NCI-H2171 (cell line): ENCODE data around the gene RAPGEF1.

Experiments
- DNase-seq: peaks from one replicate; lab custom pipeline; 2025; lab: John Stamatoyannopoulos, UW

RAPGEF1 gene

DNA sequence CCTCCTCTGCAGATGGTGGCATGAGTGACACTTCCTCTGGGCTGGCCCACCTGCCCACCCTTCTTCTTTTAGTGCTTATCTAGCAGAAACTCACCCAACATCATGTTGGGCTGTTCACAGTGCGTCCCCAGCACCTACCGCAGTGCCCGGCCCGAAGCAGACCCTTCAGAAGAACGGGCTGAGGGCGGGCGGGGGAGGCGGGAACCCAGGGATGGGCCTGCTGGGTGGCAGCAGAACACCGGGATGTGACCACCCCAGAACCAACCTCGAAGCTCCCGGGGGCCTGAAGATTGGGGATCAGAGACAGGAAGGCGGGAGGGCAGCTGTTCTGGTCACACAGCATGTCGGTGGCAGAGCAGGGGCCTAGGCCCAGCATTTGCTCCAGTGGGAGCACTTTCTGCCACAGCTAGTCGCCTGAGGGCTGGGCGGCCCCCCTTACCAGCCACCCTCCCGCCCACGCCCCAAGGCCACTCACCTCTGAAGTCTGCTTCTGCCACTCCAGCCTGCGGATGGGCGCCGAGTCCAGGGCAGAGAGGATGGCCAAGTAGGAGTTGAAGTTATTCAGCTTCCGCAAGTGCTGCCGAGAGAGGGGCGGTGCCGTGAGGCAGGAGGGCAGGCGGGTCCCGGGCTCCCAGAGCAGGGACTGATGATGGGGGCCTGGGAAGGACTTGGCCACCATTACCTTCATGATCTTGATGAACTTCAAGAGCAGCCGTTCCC is 155.9 kb downstream of the RAPGEF1 start:
- no peak for DNase-seq

DNA sequence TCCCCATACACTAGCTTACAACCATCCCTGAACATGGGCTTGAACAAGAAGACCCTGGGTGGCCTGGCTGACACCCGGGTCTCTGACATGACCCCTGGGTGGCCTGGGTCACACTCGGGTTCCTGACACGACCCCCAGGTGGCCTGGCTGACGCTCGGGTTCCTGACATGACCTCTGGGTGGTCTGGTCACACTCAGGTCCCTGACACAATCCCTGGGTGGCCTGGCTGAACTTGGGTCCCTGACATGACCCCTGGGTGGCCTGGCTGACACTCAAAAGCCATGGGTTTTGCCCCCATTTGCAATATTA is 156.6 kb downstream of the RAPGEF1 start:
- DNase-seq: no peak

DNA sequence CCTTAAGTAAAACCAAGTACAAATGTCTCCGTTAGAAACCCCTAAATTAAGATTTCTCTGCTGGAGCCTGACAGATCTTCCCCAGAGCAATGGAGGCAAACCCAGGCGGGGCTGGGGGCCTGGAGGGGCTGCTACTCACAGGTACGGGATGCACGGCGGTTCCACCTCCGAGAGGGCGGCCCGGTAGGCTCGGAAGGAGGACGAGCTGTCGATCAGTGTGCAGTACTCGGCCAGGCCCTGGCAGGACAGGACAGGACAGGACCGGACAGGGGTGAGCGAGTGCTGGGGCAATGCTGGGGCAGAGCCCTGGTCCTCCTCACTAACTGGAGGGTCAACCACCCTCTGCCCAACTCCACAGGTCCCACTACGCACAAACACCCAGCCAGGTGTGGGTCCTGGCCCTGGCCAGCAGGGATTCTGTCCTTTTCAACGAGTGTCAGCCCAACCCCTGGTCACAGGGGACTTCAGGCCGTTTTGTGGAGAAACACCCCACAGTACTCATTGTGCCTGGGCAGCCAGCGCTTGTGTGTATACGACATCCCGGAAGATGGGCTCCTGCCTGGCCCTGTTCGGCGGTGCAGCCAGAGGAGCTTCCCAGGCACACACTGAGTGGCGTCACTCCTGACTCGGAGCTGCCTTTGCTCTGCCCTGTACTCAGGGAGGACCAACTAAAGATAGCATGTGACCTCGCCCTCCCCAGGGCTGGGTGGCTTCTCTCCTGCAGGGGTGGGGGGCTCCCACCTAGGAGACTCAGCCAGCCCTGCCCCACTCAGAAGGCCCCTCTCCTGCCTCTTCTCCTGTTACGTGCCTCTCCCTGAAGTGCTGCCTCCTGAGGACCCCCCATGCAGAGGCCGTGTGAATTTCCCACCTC is 157.2 kb downstream of the RAPGEF1 start:
- DNase-seq: no peak

DNA sequence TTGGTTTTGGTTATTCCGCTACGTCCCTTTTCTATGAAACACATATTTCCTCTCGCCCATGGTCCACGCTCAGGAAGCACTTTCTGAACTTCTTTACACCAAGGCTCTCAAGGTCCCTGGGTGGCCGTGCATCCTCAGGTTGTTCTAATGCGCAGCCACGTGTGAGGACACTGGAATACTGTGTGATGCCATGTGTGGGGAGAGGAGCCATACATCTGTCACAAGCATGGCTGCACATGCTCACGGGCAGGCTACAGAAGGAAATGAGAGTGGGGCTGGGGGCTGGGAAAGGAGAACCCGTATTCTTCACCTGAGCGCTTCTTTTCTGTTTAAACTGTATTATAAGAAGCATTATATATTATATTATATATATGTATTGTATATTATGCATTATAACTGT is 157.8 kb downstream of the RAPGEF1 start:
- no peak for DNase-seq

DNA sequence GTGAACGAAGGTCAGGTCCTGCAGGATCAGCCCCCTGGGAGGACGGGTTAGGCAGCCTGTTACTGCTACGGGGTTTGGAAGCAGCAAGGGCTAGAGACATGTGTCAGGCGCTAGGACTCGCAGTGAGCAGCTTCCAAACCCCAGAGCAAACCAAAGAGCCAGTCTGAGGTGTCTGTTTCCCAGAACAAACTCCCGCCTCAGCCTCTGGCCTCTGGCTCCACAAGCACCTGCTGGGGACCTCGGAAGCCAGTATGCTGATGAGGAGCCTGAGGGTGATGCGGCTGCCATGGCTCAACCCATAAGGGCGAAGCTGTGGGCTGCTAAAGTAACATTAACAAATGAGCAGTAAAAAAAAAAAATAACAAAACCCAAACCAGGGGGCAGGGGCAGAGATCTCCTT is 159.5 kb downstream of the RAPGEF1 start:
- no peak for DNase-seq

DNA sequence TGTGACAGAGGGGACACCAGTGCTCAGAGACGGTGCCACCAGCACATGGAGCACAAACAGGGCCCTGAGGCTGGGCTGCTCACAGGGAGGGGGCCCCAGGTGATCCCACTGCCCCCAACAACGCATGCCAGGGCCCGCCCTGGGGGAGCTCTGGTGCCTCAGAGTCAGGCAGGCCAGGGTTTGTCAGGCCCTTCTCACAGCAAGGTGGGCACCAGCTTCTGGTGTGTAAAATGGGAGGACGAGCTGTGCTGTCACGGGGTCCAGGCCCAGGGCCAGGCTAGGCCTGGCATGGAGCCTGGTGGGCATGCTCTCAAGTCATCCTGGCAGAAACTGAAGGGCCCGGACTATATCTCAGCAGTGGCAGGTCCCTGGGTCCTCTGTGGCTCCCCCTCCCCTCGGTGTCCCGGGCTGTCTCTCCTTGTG is 160.1 kb downstream of the RAPGEF1 start:
- no peak for DNase-seq

DNA sequence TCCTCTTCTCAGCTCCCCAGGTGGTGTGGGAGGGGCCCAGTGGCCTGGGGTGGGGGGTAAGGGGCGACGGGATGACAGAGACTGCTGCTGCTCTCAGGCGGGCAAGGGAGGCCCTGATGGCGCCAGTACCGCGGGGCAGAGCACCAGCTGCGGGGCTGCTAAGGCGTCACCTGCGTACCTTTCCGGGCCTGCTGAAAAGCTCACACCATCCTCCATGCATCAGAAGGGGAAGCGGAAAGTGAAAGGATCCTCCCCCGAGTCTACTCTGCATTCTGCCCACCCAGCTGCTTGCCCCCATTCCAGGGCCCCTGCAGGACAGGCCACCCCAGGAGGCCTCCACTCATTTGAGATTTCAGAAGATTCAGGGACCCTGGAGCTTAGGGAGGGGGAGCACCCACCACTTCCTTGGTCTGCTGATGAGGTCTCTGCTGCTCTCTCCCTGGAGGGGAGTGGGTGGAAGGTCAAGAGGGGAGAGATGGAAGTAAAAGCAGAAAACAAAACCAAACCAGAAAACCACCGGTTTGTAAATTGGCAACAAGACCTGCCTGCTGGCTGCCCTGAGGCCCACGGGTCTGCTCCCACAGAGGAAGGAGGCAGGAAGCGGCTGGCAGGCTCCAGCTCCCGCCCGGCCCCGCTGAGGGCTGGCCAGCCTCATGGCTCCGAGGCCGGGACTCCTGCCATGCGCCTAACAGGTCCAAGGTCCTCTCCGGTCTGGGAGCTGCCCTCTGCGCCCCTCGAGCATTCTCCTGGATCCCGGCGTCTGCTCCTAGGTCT is 161.0 kb downstream of the RAPGEF1 start:
- no peak for DNase-seq

DNA sequence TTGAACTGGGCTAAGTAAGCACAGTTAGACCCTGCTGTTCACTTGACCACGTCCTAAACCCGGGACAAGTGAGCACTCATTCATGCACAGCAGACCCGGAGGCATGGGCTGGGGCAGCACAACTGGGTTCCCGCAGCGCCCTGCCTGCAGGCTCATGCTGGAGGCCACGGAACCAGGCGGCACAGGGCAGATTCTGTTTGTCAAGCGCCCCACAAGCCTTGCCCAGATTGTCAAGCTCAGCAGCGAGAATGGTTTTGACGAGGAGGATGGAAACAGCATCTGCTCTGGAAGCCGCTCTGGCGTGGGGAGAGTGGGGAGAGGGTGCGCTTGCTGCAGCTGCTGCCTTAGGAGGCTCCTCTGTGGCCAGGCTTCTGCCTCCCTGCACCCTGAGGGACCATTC is 161.9 kb downstream of the RAPGEF1 start:
- DNase-seq: peak; percentile 53

DNA sequence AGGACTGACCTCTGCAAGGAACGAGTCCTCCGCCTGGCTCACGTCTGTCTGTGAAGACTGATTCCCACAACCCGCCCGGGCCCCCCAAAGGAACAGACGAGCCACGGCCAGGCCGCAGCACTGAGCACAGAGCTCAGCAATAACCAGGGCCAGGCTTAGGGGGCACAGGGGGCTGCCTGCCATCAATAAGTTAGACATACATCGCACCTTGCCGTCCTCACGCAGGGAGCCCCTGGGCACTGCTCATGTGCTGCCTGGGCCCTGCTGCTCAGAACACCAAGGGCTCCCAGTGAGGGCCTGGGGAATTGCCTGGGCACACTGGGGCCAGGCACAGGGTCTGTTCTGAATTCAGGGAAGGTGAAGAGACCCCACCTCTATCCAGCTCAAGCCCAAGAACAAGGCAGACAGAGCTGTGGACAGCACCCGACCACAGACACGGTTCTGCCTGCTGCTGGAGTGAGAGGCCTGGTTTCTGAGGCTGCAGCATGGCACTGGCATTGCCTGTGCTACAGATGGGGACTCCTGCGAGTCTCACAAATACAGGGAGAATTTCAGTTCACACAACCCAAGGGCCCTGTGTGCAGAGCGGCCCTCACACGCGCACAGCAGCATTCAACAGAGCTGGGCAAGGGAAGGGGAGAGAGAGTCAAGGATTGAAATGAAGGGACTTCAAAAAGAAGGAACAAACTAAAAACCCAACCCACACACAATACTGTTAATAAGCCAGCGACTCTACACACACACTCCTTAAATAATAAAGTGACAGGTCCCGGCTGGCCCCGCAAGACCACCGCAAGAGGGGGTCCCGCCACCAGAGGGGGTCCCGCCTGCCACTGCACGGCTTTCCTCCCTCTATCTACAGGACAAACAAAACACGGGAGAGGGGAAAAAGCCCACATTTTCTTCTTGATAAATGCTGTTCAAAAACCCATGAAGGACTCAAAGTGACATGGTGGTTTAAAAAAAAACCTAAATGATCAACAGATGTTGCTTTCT is 162.6 kb downstream of the RAPGEF1 start:
- no peak for DNase-seq

DNA sequence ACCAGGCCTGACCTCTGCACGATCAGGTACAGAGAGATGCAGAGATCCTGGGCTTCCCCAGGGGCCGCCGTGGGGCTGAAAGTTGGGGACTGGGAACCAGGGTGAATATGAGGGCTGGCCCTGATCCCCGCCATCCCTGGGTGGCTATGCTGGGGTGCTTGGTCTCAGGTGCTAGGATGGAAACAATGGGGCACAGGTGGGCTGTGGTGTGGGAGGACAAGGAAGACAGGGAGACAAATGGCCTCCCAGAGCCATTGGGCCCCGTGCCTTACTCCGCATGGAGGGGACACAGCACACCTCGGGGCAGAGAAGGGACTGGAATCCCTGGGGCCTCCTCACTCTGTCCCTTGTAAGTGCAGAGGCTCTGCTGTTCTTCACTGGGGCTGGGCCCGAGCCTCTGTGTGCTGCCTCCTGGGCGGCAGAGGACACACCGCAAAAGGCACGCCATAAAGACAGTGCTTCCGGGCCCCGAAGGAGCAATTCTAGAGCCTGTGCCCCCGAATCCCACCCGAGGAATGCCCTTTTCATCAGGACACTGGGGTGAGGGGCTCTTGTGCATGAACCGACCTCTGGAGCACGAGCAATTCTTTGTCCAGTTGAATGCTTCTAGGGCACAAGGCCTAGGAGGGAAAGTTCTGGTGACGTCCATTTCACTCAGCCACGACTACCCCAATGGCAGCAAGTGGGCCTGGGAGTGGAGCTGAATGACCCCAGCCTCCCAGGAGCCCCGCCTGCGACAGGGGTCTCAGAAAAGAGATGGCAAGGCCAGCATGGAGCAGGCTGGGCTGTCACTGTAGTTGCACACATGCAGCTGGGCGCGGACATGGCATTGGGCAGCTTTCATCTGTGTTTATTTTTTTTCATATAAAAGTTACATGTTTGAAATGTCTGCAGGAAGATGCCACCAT is 163.7 kb downstream of the RAPGEF1 start:
- DNase-seq: no peak

DNA sequence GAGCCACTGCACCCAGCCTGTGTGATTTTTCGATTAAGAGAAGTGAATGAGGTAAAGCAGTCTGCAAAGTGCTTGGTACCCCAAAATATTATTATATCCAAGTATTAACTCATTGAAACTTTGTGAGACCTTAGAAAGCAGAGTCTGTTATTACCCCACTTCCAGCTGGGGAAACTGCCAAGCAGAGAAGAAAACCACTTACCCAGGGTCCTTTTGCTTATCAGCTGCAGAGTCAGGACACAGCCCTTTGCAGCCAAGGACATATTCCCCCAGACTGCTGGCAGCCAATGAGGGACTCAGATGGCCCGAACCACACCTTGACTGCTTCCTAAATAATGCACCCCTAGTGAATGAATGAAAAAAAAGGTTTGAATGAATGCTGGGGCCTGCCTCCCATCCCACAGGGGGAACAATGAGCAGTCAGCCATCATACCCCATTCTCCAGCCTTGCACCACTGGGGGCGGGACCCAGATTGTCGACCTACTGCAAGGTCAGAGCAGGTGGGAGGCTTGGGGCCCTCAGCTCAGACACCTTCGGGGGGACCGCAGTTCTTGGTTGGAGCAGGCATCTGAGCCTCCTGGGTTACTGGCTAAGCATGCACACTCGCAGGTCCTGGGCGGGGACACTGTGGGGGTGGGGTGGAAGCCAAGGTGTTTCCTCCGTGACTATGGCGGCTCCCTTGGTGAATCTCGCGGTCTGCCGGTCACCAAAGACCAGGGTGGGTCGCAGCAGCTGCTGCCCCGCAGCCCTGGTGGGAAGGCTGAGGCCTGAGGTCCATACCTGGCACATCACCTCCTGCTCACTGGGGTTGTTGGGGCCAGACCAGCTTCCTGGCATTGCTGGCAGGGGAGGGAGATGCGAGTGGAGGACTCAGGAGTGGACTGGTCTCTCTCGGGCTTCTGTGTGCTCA is 164.9 kb downstream of the RAPGEF1 start:
- DNase-seq: no peak

DNA sequence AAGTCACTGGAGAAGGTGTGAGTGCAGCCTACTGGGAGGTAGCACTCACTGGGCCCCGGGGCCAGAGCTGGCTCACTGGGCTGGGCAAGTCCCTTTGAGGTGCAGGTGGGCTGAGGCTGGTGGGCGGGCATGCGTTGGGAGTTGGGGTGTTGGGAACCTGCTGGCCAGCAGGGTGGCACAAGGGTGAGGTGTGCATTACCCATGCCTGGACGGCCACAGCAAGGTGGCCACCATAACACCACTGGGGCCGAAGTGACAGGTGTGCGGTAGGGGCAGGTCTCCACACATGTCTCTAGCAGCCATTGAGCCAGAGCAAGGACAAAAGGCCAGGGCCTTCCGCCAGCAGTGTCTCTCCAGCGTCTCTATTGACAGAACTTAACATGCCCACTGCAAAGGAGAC is 172.0 kb downstream of the RAPGEF1 start:
- no peak for DNase-seq

DNA sequence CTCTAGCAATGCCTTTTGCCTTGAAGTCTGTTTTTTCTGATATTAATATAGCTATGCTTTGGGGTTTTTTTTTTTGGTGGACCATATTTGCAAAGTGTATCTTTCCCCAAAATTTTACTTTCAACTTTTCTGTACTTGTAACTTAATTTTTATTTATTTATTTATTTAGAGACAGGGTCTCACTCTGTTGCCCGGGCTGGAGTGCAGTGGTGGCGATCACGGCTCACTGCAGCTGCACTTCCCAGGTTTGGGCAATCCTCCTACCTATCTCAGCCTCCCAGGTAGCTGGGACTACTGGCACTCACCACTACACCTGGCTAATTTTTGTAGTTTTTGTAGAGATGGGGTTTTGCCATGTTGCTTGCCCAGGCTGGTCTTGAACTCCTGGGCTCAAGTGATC is 173.7 kb downstream of the RAPGEF1 start:
- no peak for DNase-seq

DNA sequence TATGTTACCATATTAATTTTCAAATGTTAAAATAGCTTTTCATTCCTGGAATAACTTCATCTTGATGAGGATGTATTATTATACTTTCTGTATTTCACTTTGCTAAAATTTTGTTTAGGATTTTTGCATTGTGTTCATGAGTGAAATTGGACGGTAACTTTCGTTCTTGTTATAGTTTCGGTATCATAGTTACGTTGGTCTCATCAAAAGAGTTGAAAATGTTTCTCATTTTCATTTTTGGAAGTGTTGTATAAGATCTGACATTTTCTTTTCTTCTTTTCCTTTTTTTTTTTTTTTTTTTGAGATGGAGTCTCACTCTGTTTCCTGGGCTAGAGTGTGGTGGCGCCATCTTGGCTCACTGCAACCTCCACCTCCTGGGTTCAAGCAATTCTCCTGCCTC is 174.5 kb downstream of the RAPGEF1 start:
- no peak for DNase-seq

DNA sequence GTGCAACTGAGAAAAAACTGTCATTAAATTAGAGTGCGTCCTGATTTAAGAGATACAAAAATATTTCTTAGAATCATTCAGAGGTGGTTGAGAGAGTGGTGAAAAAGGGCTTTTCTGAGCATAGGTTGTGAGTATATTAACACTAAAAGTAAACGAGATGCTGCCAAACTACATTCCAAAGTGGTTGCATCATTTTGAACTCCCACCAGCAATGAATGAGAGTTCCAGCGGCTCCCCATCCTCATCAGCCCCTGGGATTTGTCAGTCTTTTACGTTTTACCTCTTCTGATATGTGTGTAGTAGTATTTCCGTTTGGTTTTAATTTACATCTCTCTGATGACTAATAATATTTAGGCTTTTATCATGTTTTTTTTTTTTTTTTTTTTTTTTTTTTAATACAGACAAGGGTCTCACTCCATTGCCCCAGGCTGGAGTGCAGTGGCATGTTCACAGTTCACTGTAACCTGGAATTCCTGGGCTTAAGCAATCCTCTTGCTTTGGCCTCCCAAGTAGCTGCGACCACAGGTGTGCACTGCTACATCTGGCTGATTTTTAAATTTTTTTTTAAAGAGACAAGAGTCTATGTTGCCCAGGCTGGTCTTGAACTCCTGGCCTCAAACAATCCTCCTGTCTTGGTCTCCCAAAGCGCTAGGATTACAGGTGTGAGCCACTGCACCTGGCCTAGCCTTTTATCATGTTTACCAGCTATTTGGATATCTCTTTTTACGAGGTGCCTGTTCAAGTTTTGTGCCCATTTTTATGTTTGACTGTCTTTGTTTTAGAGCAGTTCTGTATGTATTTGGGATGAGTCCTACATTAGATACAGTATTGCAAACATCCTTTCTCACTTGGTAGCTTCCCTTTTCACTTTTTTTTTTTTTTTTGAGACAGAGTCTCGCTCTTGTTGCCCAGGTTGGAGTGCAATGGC is 177.6 kb downstream of the RAPGEF1 start:
- DNase-seq: no peak

DNA sequence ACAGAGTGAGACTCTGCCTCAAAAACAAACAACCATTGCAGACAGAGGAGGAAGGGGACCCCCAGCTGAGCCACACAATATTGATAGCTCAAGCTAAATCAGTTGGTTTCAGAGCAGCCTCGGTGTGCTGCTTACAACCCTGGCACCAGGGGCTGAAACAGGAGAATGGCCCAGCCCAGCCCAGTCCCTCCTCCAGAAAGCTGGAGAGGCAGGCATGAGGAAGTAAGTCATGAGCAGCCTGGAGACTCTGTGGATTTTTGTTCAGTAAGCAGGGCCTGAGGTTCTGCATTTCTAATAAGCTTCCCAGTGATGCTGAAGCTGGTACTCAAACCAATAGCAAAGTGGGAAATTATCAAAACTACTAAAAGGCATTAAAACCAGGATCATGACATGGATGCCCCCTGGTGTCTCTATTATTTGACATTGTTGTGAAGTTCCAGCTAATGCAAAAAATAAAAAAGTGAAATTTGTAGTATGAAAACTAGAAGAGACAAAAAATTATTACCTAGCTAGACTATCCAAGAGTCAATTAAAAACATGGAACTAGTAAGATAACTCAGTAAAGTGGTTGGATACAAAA is 180.4 kb downstream of the RAPGEF1 start:
- no peak for DNase-seq

DNA sequence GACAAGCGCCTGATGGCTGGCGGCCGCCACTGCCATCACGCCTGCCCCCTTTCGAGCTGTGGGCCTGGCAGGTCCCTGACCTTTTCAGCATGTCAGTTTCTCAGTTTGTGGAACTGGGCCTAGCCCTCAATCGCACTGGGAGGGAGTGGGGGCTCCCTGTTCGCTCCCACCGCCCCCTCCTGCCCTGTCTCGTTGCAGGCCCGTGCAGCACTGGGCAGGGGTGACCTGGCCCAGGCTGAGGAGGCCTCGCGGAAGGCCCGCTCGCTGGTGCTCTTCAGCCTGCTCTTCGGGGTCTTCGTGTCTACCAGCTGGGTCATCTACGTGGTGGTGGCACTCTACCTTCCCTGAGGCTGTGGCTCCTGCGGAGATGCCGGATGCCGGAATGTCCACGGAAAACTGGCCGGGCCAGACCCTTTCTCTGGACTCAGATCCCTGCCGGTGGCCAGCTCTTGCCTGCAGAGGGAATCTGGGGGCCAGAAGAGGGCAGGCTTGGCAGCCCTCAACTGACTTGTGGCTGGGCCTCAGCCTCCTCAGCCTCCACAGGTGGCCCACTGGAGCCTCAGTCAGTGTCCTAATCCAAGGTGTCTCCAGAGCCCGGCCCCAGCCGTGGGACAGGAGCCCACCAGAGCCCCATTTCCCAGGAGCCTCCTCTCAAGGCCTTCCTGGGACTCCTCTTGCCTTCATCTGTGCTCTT is 181.9 kb downstream of the RAPGEF1 start:
- no peak for DNase-seq
